ENCODE results near the gene JAKMIP1. TPM values are rescaled to one million over a fixed set of nuclear protein-coding genes. Genes with fewer than 3 reads are reported as not detected.

The JAKMIP1 gene
- total RNA-seq, 1 experiment from 2014 or later = not detected

- Histone ChIP-seq H3K27me3 (ENCODE audit: insufficient read depth, low read depth) (peaks cover 16% of the 10 kb centered on the region), H4K20me1 (ENCODE audit: insufficient read depth) (no peaks in the 10 kb centered on the region), H3K9me2 (ENCODE audit: insufficient read depth) (no peaks in the 10 kb centered on the region), H3K36me3 (ENCODE audit: low read depth) (no peaks in the 10 kb centered on the region), H3K4me2 (no peak overlapping the region), H3K9me3 (ENCODE audit: insufficient read depth, low read depth) (no peaks in the 10 kb centered on the region), H3F3A (ENCODE audit: insufficient read depth, low read depth) (no peaks in the 10 kb centered on the region), H3K4me3 (no peak overlapping the region), H3K79me2 (ENCODE audit: low read depth) (no peaks in the 10 kb centered on the region), H3K4me1 (replicated peaks; ENCODE audit: insufficient read depth) (no peaks in the 10 kb centered on the region), H3K27ac (no peak overlapping the region), H2AFZ (no peak overlapping the region)
- POLR2A ChIA-PET (ENCODE audit: unreplicated experiment) = no interaction called here
- TF ChIP-seq EZH2 (IDR thresholded peaks at IDR 0.05; ENCODE audit: low read depth) = no peak
- TF ChIP-seq, protein P1, sequence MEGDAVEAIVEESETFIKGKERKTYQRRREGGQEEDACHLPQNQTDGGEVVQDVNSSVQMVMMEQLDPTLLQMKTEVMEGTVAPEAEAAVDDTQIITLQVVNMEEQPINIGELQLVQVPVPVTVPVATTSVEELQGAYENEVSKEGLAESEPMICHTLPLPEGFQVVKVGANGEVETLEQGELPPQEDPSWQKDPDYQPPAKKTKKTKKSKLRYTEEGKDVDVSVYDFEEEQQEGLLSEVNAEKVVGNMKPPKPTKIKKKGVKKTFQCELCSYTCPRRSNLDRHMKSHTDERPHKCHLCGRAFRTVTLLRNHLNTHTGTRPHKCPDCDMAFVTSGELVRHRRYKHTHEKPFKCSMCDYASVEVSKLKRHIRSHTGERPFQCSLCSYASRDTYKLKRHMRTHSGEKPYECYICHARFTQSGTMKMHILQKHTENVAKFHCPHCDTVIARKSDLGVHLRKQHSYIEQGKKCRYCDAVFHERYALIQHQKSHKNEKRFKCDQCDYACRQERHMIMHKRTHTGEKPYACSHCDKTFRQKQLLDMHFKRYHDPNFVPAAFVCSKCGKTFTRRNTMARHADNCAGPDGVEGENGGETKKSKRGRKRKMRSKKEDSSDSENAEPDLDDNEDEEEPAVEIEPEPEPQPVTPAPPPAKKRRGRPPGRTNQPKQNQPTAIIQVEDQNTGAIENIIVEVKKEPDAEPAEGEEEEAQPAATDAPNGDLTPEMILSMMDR (conservative IDR thresholded peaks at IDR 0.05) = no peak
- DNase-seq = no peak
- intact Hi-C loops (cut with micrococcal nuclease; ENCODE audit: unreplicated experiment) = no loop called here
- CTCF ChIA-PET = no interaction called here
- BruUV-seq (replicated peaks) = no TSS peak
These were observed 215.5 kb downstream of the JAKMIP1 start for GRCh38 chr4:5984843-5985242.

DNA sequence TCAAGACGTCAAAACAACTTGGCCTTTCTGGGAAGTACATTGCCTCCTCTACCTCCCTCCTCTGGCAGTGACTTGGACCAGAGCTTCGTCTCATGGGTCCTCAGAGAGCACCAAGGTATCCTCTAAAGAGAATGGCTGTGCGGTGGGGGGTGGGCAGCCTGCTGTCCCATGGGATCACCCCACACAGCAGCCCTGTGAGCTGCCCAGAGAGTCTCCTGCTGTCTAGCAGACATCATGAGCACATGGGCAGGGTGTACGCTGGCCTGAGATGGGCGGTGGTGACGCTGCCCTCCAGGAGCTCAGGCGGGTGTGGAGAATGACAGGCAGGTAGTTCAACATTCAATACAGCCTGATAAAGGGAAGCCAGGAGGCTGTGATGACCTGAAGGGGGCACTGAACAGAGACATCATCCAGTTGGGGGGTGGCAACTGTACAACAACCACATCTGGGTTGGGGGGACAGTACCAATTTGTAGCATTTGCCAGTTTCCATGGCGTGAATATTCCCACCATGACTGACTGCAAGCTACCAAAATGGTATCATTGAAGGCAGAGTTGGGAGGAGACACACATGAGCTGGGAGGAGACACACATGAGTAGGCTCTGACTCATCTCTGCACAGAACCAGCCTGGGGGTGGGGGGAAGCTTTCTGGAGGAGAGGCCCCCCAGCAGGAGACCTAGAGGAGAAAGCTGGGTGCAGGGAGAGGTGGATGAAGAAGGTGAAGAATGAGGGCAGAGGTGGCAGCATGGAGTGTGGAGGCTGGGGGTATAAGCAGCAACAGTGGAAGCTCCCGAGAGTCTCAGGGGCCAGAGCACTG, 218.0 kb downstream of the JAKMIP1 start:
- no peaks in the 10 kb centered on the region for H4K20me1 ChIP-seq (ENCODE audit: insufficient read depth)
- ChIA-PET POLR2A (ENCODE audit: unreplicated experiment) (no interaction called here), CTCF (no interaction called here)
- no peak for DNase-seq
- no peak overlapping the region for H2AFZ ChIP-seq
- no peak overlapping the region for H3K27ac ChIP-seq
- no peaks in the 10 kb centered on the region for H3K36me3 ChIP-seq (ENCODE audit: low read depth)
- BruUV-seq (replicated peaks) = no TSS peak
- peaks cover 18% of the 10 kb centered on the region for H3K27me3 ChIP-seq (ENCODE audit: insufficient read depth, low read depth)
- TF ChIP-seq EZH2 (IDR thresholded peaks at IDR 0.05; ENCODE audit: low read depth) = no peak
- TF ChIP-seq, protein P1 (conservative IDR thresholded peaks at IDR 0.05) = no peak
- no peak overlapping the region for H3K4me2 ChIP-seq
- no peaks in the 10 kb centered on the region for H3K9me3 ChIP-seq (ENCODE audit: insufficient read depth, low read depth)
- H3K79me2 ChIP-seq (ENCODE audit: low read depth) = no peaks in the 10 kb centered on the region
- H3F3A ChIP-seq (ENCODE audit: insufficient read depth, low read depth) = no peaks in the 10 kb centered on the region
- H3K4me1 ChIP-seq (replicated peaks; ENCODE audit: insufficient read depth) = no peaks in the 10 kb centered on the region
- intact Hi-C loops (cut with micrococcal nuclease; ENCODE audit: unreplicated experiment) = no loop called here
- no peaks in the 10 kb centered on the region for H3K9me2 ChIP-seq (ENCODE audit: insufficient read depth)
- no peak overlapping the region for H3K4me3 ChIP-seq

- Histone ChIP-seq H3K9me2 (ENCODE audit: insufficient read depth) (no peaks in the 10 kb centered on the region), H3K4me2 (no peak overlapping the region), H3K4me3 (no peak overlapping the region), H3K9me3 (ENCODE audit: insufficient read depth, low read depth) (no peaks in the 10 kb centered on the region), H3K27me3 (ENCODE audit: insufficient read depth, low read depth) (peaks cover 20% of the 10 kb centered on the region), H3K36me3 (ENCODE audit: low read depth) (no peaks in the 10 kb centered on the region), H3K27ac (no peak overlapping the region), H3F3A (ENCODE audit: insufficient read depth, low read depth) (no peaks in the 10 kb centered on the region), H2AFZ (no peak overlapping the region), H3K4me1 (replicated peaks; ENCODE audit: insufficient read depth) (no peaks in the 10 kb centered on the region), H4K20me1 (ENCODE audit: insufficient read depth) (no peaks in the 10 kb centered on the region), H3K79me2 (ENCODE audit: low read depth) (no peaks in the 10 kb centered on the region)
- no peak for DNase-seq
- no peak for TF ChIP-seq EZH2 (IDR thresholded peaks at IDR 0.05; ENCODE audit: low read depth)
- TF ChIP-seq, protein P1 (conservative IDR thresholded peaks at IDR 0.05) = no peak
- intact Hi-C loops (cut with micrococcal nuclease; ENCODE audit: unreplicated experiment) = no loop called here
- ChIA-PET CTCF (no interaction called here), POLR2A (ENCODE audit: unreplicated experiment) (no interaction called here)
- BruUV-seq (replicated peaks) = no TSS peak
These were observed 219.8 kb downstream of the JAKMIP1 start for GRCh38 chr4:5980436-5981155.

Data from PC-9 (cell line).